ENCODE results near the gene PHYHIPL.

- TF ChIP-seq BHLHE40 (IDR thresholded peaks at IDR 0.05; ENCODE audit: borderline replicate concordance) (no peak), FOXA1 (IDR thresholded peaks at IDR 0.05) (no peak), LEF1 (IDR thresholded peaks at IDR 0.05; ENCODE audit: borderline replicate concordance) (no peak)
Measured at GRCh38 chr10:59289853-59290252, 113.4 kb downstream of the PHYHIPL start.

Measured in HEK293T (cell line).